ENCODE measurements around the gene PAPPA. TPM values are rescaled to one million over a fixed set of nuclear protein-coding genes. Genes with fewer than 3 reads are reported as not detected.

Gene PAPPA
- polyA plus RNA-seq, 1 donor from 2014 or later, result 0.41 TPM

DNA sequence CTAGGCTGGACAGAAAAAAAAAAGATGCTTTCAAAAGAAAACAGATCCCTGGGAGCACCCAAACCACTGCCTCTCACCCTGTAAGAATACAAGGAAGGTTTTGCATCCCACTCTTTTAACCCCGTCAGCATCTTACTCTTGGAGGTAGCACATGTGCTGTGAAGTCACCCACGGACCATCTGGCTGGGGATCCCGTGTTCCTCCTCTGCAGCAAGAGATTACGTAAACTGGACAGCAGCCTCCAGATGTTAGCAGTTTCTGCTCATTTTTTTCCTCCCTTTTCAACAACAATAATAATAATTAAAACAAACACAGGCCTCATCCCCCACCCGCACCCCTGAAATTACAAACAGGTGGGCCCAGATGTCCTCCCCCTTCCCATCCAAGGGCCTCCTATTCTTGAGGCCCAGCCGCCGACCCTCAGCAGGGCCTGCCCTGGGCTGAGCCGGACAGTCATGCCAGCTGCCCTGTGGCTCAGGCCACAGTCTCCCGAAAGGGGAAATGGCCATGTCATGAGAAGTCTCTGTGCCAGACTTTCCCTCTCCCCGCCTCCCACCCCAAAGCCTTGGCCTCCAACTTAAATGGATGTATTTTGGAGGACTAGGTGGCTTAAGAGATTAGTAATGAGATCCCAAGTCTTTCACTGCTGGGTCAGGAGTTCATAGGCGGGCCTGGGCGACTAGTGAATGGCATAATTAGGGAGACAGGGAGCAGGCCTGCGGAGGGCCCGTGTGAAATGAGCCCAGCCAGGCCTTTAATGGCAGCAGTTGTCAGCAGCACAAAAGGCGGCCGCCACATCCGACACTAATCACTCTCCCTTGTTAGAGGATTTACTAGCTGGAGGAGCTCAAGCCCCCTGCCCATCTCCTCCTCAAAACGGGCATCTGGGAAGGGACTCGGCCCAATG is 165.1 kb downstream of the PAPPA start:
- TF ChIP-seq EP300 (conservative IDR thresholded peaks at IDR 0.05; ENCODE audit: poor library complexity, severe bottlenecking) (peak; percentile 36), RAD21 (conservative IDR thresholded peaks at IDR 0.05) (no peak)
- Histone ChIP-seq H3F3A (ENCODE audit: insufficient read depth, low read length, poor library complexity, severe bottlenecking) (no peaks in the 10 kb centered on the region), H3K9ac (ENCODE audit: low read length) (no peak overlapping the region), H3K4me3 (ENCODE audit: low read length) (no peak overlapping the region), H3K9me2 (ENCODE audit: insufficient read depth, low read length) (no peaks in the 10 kb centered on the region), H2AFZ (ENCODE audit: low read depth, low read length) (no peak overlapping the region), H3K27me3 (ENCODE audit: insufficient read depth, low read depth, low read length) (no peaks in the 10 kb centered on the region), H3K4me2 (ENCODE audit: low read length) (no peak overlapping the region), H3K36me3 (ENCODE audit: insufficient read depth, low read length) (no peaks in the 10 kb centered on the region), H4K20me1 (ENCODE audit: insufficient read depth) (no peaks in the 10 kb centered on the region), H3K79me2 (replicated peaks; ENCODE audit: insufficient read depth, low read length) (no peaks in the 10 kb centered on the region), H3K27ac (ENCODE audit: low read length) (no peak overlapping the region), H3K9me3 (ENCODE audit: low read length) (no peaks in the 10 kb centered on the region)

DNA sequence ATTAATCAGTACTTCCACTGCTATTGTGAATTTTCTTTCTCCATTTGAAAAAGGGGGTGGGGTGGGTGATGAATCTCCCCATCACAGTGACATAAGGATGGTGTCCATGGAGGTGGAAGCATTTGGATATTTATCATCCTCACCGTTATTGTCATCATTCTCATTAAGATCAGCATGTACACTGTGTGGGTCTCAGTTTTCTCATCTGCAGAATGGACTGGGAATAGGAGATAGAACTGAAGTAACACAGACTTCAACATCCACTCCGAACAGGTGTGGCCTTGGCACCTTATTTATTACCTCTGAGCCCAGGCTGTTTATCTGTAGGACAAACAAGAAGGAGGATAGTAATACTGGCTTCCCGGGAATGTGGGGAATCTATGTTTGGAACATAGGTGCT is 165.9 kb downstream of the PAPPA start:
- Histone ChIP-seq H3K27me3 (ENCODE audit: insufficient read depth, low read depth, low read length) (no peaks in the 10 kb centered on the region), H3F3A (ENCODE audit: insufficient read depth, low read length, poor library complexity, severe bottlenecking) (no peaks in the 10 kb centered on the region), H4K20me1 (ENCODE audit: insufficient read depth) (no peaks in the 10 kb centered on the region), H3K4me2 (ENCODE audit: low read length) (no peak overlapping the region), H3K9me3 (ENCODE audit: low read length) (no peaks in the 10 kb centered on the region), H3K36me3 (ENCODE audit: insufficient read depth, low read length) (no peaks in the 10 kb centered on the region), H3K27ac (ENCODE audit: low read length) (no peak overlapping the region), H3K9ac (ENCODE audit: low read length) (no peak overlapping the region), H3K9me2 (ENCODE audit: insufficient read depth, low read length) (no peaks in the 10 kb centered on the region), H2AFZ (ENCODE audit: low read depth, low read length) (no peak overlapping the region), H3K4me3 (ENCODE audit: low read length) (no peak overlapping the region), H3K79me2 (replicated peaks; ENCODE audit: insufficient read depth, low read length) (no peaks in the 10 kb centered on the region)
- TF ChIP-seq RAD21 (conservative IDR thresholded peaks at IDR 0.05), result no peak
- TF ChIP-seq EZH2 (IDR thresholded peaks at IDR 0.05; ENCODE audit: borderline replicate concordance, insufficient read depth, low read length, poor library complexity, severe bottlenecking), result no peak
- TF ChIP-seq POLR2AphosphoS5 (IDR thresholded peaks at IDR 0.05), result no peak

DNA sequence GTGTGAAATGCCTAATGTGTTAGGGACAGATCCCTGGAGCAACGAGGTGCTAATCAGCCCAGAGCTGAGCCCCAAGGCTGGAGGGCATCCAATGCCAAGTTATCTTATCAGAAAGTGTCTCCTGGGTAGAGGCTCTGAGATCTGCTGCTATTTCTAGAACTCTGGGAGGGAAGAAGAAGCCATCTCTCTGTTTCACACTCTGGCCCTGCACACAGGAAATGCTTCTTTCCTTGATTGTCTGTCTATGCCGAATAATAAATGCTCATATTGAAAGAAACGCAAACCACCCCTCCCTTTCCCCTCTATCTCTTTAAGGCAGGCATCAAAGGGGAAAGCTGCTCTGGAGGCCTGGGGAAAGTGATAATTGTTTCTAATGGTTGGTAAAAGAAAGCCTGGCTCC is 166.7 kb downstream of the PAPPA start:
- Histone ChIP-seq H4K20me1 (ENCODE audit: insufficient read depth) (no peaks in the 10 kb centered on the region), H3K9me3 (ENCODE audit: low read length) (no peaks in the 10 kb centered on the region), H3K27me3 (ENCODE audit: insufficient read depth, low read depth, low read length) (no peaks in the 10 kb centered on the region), H3K27ac (ENCODE audit: low read length) (no peak overlapping the region), H3K9ac (ENCODE audit: low read length) (no peak overlapping the region), H3K9me2 (ENCODE audit: insufficient read depth, low read length) (no peaks in the 10 kb centered on the region), H3K4me2 (ENCODE audit: low read length) (no peak overlapping the region), H2AFZ (ENCODE audit: low read depth, low read length) (no peak overlapping the region), H3K4me3 (ENCODE audit: low read length) (no peak overlapping the region), H3K79me2 (replicated peaks; ENCODE audit: insufficient read depth, low read length) (no peaks in the 10 kb centered on the region), H3K36me3 (ENCODE audit: insufficient read depth, low read length) (no peaks in the 10 kb centered on the region), H3F3A (ENCODE audit: insufficient read depth, low read length, poor library complexity, severe bottlenecking) (no peaks in the 10 kb centered on the region)
- no peak for TF ChIP-seq TAF1 (IDR thresholded peaks at IDR 0.05; ENCODE audit: low read depth)
- TF ChIP-seq RAD21 (conservative IDR thresholded peaks at IDR 0.05), result no peak
- TF ChIP-seq MXI1 (conservative IDR thresholded peaks at IDR 0.05; ENCODE audit: poor library complexity, severe bottlenecking), result no peak
- no peak for TF ChIP-seq EZH2 (IDR thresholded peaks at IDR 0.05; ENCODE audit: borderline replicate concordance, insufficient read depth, low read length, poor library complexity, severe bottlenecking)
- TF ChIP-seq SMC3 (conservative IDR thresholded peaks at IDR 0.05; ENCODE audit: poor library complexity), result no peak
- TF ChIP-seq, protein P1, sequence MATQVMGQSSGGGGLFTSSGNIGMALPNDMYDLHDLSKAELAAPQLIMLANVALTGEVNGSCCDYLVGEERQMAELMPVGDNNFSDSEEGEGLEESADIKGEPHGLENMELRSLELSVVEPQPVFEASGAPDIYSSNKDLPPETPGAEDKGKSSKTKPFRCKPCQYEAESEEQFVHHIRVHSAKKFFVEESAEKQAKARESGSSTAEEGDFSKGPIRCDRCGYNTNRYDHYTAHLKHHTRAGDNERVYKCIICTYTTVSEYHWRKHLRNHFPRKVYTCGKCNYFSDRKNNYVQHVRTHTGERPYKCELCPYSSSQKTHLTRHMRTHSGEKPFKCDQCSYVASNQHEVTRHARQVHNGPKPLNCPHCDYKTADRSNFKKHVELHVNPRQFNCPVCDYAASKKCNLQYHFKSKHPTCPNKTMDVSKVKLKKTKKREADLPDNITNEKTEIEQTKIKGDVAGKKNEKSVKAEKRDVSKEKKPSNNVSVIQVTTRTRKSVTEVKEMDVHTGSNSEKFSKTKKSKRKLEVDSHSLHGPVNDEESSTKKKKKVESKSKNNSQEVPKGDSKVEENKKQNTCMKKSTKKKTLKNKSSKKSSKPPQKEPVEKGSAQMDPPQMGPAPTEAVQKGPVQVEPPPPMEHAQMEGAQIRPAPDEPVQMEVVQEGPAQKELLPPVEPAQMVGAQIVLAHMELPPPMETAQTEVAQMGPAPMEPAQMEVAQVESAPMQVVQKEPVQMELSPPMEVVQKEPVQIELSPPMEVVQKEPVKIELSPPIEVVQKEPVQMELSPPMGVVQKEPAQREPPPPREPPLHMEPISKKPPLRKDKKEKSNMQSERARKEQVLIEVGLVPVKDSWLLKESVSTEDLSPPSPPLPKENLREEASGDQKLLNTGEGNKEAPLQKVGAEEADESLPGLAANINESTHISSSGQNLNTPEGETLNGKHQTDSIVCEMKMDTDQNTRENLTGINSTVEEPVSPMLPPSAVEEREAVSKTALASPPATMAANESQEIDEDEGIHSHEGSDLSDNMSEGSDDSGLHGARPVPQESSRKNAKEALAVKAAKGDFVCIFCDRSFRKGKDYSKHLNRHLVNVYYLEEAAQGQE (IDR thresholded peaks at IDR 0.05; ENCODE audit: borderline replicate concordance), result no peak
- TF ChIP-seq, protein P2, sequence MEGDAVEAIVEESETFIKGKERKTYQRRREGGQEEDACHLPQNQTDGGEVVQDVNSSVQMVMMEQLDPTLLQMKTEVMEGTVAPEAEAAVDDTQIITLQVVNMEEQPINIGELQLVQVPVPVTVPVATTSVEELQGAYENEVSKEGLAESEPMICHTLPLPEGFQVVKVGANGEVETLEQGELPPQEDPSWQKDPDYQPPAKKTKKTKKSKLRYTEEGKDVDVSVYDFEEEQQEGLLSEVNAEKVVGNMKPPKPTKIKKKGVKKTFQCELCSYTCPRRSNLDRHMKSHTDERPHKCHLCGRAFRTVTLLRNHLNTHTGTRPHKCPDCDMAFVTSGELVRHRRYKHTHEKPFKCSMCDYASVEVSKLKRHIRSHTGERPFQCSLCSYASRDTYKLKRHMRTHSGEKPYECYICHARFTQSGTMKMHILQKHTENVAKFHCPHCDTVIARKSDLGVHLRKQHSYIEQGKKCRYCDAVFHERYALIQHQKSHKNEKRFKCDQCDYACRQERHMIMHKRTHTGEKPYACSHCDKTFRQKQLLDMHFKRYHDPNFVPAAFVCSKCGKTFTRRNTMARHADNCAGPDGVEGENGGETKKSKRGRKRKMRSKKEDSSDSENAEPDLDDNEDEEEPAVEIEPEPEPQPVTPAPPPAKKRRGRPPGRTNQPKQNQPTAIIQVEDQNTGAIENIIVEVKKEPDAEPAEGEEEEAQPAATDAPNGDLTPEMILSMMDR (IDR thresholded peaks at IDR 0.05; ENCODE audit: poor library complexity, severe bottlenecking), result no peak
- no peak for TF ChIP-seq POLR2AphosphoS5 (IDR thresholded peaks at IDR 0.05)
- TF ChIP-seq EP300 (conservative IDR thresholded peaks at IDR 0.05; ENCODE audit: poor library complexity, severe bottlenecking), result no peak
